ACHN (cell line): ENCODE data around the gene LCN10.
A peak's percentile ranks its signal among the peaks of the same experiment; 100 is the strongest.
"Not testable (repeated sequence)": the region's sequence is repeated elsewhere in the genome, so short reads cannot be mapped to it uniquely, and the experiment has no call there.

ENCODE experiments used
- DNase-seq: peaks from one replicate; pipeline ENCODE4 v3.0.0-alpha.2; 2015
- in situ Hi-C: cut with HindIII; loops from 2 replicates; pipeline ENCODE4 v1.10.0; 2017; ENCODE audit warnings: low sequenced_read_pairs, low pct_ligation_motif_present, low pct_unique_long_range_greater_than_20kb

Gene LCN10

DNA sequence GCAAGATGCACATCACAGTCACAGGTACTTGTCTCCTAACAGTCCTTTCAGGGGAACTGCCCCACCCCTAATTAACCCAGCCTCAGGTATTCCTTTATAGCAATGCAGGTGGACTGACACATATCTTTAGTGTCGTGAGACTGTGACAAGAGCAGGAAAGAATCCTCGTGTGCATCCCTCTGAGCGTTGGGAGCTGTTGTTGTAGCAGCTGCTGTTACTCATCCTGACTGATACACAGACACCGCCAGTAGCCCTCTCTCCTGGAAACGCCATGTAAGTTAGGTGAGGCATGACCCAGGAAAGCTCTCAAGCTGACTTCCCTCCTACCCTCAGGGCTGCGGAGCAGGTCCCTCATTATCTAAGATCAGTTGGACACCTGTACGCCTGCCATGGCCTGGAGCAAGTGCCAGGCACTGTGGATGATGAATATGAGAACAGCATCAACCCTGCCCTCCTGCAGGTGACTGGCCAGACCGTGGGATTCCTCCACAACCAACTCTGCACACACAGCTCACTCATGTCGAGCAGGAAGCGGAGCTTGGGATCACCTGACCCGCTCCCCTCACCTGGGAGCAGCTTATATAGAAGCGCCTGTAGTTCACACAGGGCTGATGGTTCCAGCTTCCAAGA lies 31.8 kb upstream of the LCN10 start:
- in situ Hi-C loops: no loop called here

DNA sequence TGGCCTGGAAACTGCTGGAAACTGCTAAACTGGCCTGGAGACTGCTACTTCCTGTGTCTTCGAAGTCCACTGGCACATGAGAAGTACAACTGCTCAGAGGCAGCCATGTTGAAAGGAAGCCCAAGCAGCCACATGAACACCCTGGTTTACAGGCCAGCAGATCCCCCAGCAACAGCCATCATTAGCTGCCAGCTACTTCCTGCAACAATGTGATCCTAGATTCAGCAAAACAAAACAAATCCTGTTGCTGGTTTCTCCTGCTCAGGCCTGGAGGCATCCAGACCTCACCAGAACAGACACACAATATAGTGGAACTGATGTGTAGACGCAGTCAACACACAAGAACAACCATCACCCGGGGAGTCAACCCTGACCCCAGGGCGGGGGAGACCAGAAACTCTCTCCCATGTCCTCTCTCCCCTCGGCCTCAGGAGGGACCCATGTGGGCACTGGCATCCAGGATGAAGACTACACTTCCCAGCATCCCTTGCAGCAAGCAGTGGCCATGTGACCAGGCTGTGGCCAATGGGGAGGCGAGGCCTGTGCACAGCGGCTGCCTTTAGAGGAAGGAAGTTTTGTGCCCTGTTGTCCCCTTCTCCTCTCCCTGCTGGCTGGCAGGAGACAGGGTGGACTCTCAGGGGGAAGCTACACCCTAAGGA lies 30.8 kb upstream of the LCN10 start:
- in situ Hi-C loops: no loop called here
- no peak for DNase-seq

More for the DNA sequence above, 31.8 kb upstream of the LCN10 start:
- DNase-seq: no peak

DNA sequence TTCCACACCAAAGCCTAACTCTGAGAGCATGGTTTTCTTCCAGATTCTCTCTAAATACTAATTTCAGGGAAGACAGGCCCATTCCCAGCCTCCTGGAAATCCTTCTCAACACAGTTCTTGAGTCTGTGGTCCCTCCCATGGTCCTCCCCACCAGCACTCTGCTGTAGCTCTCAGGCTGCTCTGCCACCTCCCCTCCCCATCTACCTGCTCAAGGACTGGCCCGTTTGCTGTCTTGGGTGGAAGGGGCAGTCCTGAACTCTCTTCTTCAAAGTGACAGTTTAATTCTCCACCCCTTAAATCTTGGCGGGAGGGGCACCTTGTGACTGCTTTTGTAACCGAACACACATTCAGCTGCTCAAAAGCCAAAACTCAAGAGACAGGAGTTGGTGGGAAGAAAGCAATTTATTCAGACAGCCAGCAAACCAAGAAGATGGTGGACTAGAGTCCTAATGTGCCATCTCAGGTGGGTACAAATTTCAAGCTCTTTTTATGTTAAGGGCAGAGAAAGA lies 29.2 kb upstream of the LCN10 start:
- in situ Hi-C loops: no loop called here
- no peak for DNase-seq

DNA sequence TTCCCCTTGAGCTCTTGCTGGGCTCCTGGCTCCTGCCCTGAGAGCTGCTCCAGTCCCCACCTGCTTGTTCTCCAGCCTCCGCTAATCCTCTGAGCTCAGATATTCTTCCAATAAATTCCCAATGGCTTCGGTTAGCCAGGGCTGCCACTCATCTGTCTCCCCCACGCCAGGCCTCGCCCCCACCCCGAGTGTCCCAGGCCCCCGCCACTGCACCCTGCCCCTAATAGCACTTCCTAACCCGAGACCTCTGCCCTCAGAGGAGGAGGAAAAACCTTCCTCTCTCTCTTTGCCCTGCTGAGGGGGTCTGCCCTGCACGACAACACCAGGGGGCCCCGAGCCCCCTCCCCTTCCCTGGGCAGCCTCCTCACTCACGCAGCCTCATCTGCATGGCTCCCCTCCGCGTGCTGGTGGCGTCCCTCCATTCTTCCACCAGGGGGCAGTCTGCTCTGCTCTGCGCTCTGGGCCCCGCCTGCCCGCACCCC lies 27.0 kb upstream of the LCN10 start:
- in situ Hi-C loops: no loop called here
- DNase-seq: peak; percentile 52

GRCh38 chr9:136766410-136767120 lies 23.8 kb upstream of the LCN10 start:
- DNase-seq: peak; percentile 49
- in situ Hi-C loops: not testable (repeated sequence)

DNA sequence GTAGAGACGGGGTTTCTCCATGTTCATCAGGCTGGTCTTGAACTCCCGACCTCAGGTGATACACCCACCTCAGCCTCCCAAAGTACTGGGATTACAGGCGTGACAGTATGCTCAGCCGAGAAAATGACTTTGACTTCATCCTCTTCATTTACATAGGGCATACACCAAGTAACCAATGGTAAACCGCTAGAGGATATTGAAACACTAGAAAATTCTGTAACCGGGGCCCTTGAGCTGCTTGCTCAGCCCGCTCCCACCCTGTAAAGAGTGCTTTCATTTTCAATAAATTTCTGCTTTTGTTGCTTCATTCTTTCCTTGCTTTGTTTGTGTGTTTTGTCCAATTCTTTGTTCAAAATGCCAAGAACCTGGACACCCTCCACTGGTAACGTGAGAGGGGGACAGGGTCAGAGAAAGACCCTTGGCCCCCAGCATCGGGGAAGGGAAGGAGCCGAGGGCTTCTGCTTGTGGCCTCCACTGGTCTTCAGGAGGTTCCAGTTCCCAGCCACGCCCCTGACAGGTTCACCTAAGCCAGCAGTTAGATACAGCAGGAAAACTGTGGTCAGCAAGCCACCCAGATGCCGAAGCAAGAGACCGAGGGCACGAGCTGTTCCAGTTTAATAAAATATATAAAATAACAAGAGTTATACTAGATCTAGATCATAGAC lies 23.1 kb upstream of the LCN10 start:
- DNase-seq, in situ Hi-C loops: not testable (repeated sequence)

GRCh38 chr9:136765041-136765440 lies 22.3 kb upstream of the LCN10 start:
- DNase-seq: no peak

DNA sequence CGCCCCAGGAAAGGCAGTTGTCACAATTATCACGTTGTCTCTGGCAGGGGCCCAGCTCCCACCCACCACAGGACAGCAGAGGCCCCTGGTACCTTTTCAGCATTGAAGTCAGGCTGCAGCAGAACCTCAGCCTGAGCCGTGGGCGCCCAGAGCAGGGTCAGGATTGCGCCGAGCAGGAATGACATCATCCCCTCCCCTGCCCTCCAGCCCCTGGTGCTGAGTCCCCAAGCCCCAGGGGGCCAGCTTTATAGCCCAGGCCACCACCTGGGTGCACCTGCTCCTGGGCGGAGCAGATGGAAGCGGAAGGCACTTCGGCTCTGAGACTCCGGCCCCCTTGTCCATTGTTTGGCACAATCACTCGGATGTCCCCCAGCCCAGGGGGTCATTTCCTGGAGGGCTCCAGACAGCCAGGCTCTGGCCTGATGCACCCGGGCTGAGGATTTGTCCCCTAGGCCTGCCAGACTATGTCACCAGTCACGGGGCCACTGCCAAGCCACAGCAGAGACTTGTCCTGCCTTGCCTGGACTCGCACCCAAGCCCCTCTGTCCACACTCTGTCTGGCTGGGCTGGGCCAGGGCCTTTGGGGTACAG lies 21.7 kb upstream of the LCN10 start, which contains the start of gene LCN15:
TSS of gene LCN15 (minus strand) at position 218 of the 591 bp plus-strand sequence. CDS start at position 188, 30 bp downstream.
- DNase-seq: no peak
- in situ Hi-C loops: no loop called here

More at GRCh38 chr9:136765041-136765440, 22.3 kb upstream of the LCN10 start:
- in situ Hi-C loops: no loop called here

DNA sequence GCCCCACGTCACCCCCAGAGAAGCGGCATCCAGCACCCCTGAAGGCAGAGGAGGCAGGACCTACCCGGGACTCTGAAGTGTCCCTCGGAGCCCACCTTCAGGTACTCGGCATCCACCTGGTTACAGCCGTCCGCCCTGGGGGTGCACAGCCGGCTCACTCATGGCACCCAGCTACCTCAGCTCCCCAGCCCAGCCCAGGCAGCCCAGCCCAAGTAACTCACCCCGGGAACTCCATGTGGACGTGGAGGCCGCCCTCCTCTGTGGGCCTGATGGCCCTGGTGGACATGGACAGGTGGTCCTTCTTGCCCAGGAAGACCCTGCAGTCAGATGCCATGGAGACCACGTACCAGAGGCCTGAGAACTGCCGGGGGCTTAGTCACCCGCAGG lies 20.9 kb upstream of the LCN10 start:
- in situ Hi-C loops: no loop called here
- no peak for DNase-seq

GRCh38 chr9:136762915-136763648 lies 20.3 kb upstream of the LCN10 start:
- DNase-seq: no peak
- in situ Hi-C loops: no loop called here

DNA sequence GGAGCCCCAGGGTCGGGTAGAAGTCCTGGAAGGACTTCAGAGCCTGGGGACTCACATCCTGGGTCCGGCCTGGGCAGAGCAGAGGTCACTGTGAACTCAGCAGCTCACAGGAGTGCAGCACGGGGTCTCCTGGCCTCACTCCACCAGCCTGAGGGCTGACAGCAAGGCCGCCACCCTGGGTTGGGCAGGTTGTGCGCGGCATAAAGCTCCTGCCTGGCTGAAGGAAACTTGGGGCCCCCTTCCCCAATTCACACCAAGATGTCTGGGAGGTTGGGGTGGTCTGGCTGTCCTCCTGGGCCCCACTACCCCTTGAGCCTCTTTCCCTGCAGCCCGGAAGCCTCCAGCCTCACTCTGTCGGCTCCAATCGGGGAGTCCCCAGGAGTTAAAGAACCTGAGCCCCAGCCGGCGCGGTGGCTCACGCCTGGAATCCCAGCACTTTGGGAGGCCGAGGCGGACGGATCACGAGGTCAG lies 19.5 kb upstream of the LCN10 start:
- no peak for DNase-seq
- in situ Hi-C loops: no loop called here

- in situ Hi-C loops: no loop called here
- DNase-seq: no peak
Observed at GRCh38 chr9:136761545-136761981, 18.8 kb upstream of the LCN10 start.

GRCh38 chr9:136760834-136761544 lies 18.2 kb upstream of the LCN10 start:
- DNase-seq: peak; percentile 64
- in situ Hi-C loops: not testable (repeated sequence)

DNA sequence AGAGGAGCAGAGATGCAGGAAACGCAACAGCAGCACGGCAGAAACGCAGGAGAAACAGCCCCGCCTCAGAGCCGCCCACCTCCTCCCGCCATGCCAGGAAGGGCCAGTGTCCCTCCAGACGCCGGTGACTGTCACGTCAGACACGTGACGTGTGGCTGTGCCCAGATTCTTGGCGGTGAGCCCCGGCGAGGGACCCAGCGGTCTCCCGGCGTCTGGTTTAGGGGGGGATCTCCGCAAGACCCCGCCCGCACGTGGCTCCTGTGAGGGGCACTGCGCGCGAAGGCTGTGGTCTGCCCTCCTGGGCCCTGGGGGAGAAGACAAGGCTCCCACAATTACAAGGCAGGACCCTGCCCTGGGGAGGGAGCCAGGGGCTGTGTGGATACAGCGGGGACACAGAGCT lies 17.7 kb upstream of the LCN10 start:
- no peak for DNase-seq
- in situ Hi-C loops: no loop called here

DNA sequence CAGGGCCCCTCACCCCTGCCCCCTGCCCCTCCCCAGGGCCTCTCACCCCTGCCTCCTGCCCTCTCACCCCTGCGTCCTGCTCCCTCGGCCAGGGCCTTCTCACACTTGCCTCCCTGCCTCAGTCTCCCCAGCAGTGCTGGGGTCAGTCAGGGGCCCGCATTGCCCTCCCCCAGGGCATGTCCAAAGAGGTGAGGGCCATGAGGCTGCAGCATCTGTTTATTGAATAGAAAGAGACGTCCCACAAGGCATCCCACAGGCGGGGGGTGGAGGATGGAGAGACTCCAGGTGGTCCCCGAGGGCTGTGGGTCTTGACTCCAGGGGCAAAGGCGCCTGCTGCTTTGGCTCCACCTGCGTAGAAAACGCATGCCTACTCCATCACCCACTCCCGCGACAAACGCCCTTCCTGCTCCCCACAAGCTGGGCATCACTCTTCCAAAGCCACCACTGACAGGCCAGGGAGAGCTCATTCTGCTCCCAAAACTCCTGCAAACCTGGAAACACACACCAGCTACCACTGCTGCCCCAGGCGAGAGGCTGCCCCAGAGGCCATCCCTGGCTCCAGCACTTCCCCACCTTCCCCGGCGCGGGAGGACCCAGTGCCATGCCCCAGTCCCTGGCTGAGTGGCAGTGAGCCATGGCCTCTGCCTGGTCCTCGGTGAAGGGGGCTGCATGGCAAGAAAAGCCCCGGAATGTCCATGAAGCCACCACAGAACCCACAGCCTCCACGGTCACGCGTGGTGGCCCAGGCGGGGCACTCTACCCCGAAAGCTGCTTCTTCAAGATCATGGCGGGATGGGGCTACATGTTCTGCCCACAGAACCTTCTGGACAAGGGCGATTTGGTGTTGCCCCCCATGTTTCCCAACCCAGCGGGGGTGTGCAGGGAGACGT lies 16.9 kb upstream of the LCN10 start:
- in situ Hi-C loops: no loop called here
- no peak for DNase-seq

- DNase-seq: no peak
- in situ Hi-C loops: no loop called here
Observed at GRCh38 chr9:136759001-136759400, 16.3 kb upstream of the LCN10 start.
